ENCODE results near the gene ZNF683. TPM values are rescaled to one million over a fixed set of nuclear protein-coding genes. Genes with fewer than 3 reads are reported as not detected.

ZNF683 gene
- total RNA-seq, 4 donors from 2014 or later: not detected

- Histone ChIP-seq H3K9me3 (no peaks in the 10 kb centered on the region), H3K4me3 (no peak overlapping the region), H3K27me3 (no peaks in the 10 kb centered on the region), H3K4me1 (no peaks in the 10 kb centered on the region), H3K27ac (no peak overlapping the region), H3K36me3 (no peaks in the 10 kb centered on the region)
- no peak for TF ChIP-seq POLR2A (IDR thresholded peaks at IDR 0.05)
- TF ChIP-seq CTCF (IDR thresholded peaks at IDR 0.05): no peak
- intact Hi-C loops (cut with DNase I; ENCODE audit: low total_unique reads): loop anchor here (5.0 kb wide), 1 partner anchor 42 kb away; the partner anchor contains the start of gene SH3BGRL3
- DNase-seq: no peak
Observed at GRCh38 chr1:26324550-26324949, 48.0 kb downstream of the ZNF683 start.

- Histone ChIP-seq H3K4me1 (no peaks in the 10 kb centered on the region), H3K9me3 (no peaks in the 10 kb centered on the region), H3K27me3 (no peaks in the 10 kb centered on the region), H3K36me3 (no peaks in the 10 kb centered on the region), H3K4me3 (no peak overlapping the region), H3K27ac (no peak overlapping the region)
- TF ChIP-seq POLR2A (IDR thresholded peaks at IDR 0.05): no peak
- no peak for TF ChIP-seq CTCF (IDR thresholded peaks at IDR 0.05)
- intact Hi-C loops (cut with DNase I; ENCODE audit: low total_unique reads): loop anchor here (5.0 kb wide), 1 partner anchor 41 kb away; the partner anchor contains the start of gene SH3BGRL3
- DNase-seq: no peak
Observed at GRCh38 chr1:26323382-26323781, 49.2 kb downstream of the ZNF683 start.

- Histone ChIP-seq H3K36me3 (no peaks in the 10 kb centered on the region), H3K9me3 (no peaks in the 10 kb centered on the region), H3K27me3 (no peaks in the 10 kb centered on the region), H3K4me3 (no peak overlapping the region), H3K4me1 (no peaks in the 10 kb centered on the region), H3K27ac (no peak overlapping the region)
- TF ChIP-seq CTCF (IDR thresholded peaks at IDR 0.05): no peak
- intact Hi-C loops (cut with DNase I; ENCODE audit: low total_unique reads): loop anchor here (5.0 kb wide), 1 partner anchor 40 kb away; the partner anchor contains the start of gene SH3BGRL3
- no peak for DNase-seq
Observed at GRCh38 chr1:26322042-26322331, 50.6 kb downstream of the ZNF683 start.

GRCh38 chr1:26321315-26322041 lies 51.1 kb downstream of the ZNF683 start:
- Histone ChIP-seq H3K4me1 (no peaks in the 10 kb centered on the region), H3K27me3 (no peaks in the 10 kb centered on the region), H3K36me3 (no peaks in the 10 kb centered on the region), H3K4me3 (no peak overlapping the region), H3K27ac (no peak overlapping the region), H3K9me3 (no peaks in the 10 kb centered on the region)
- TF ChIP-seq POLR2A (IDR thresholded peaks at IDR 0.05) (no peak), CTCF (IDR thresholded peaks at IDR 0.05) (peak; percentile 80 to 95 (median 86))
- DNase-seq: peak; percentile 87 to 88
- intact Hi-C loops (cut with DNase I; ENCODE audit: low total_unique reads): loop anchor here (5.0 kb wide), 1 partner anchor 39 kb away; the partner anchor contains the start of gene SH3BGRL3

- no peak for TF ChIP-seq CTCF (IDR thresholded peaks at IDR 0.05)
- TF ChIP-seq POLR2A (IDR thresholded peaks at IDR 0.05): no peak
- Histone ChIP-seq H3K36me3 (no peaks in the 10 kb centered on the region), H3K9me3 (no peaks in the 10 kb centered on the region), H3K4me3 (no peak overlapping the region), H3K27me3 (no peaks in the 10 kb centered on the region), H3K4me1 (no peaks in the 10 kb centered on the region), H3K27ac (no peak overlapping the region)
- no peak for DNase-seq
- intact Hi-C loops (cut with DNase I; ENCODE audit: low total_unique reads): loop anchor here (5.0 kb wide), 1 partner anchor 39 kb away; the partner anchor contains the start of gene SH3BGRL3
Observed at GRCh38 chr1:26320896-26321295, 51.7 kb downstream of the ZNF683 start.
